Activated naive CD8-positive, alpha-beta T cell treated with anti-CD3 and anti-CD28 coated beads for 36 hours (primary cell): Measurements from ENCODE around the gene CCT4. TPM values are rescaled to one million over a fixed set of nuclear protein-coding genes. Genes with fewer than 3 reads are reported as not detected.
"Not testable (repeated sequence)": the region's sequence is repeated elsewhere in the genome, so short reads cannot be mapped to it uniquely, and the experiment has no call there.

ENCODE experiments used
- DNase-seq: peaks from one replicate; pipeline ENCODE4 v3.0.0; 2021
- H3K27ac Mint-ChIP-seq: one replicate; pipeline ENCODE4 v1.8.0; 2022; ENCODE audit warnings: mild to moderate bottlenecking, moderate library complexity, mixed read lengths
- H3K27me3 Mint-ChIP-seq: one replicate; pipeline ENCODE4 v1.8.0; 2022; ENCODE audit warnings: mild to moderate bottlenecking, mixed read lengths
- H3K36me3 Mint-ChIP-seq: one replicate; pipeline ENCODE4 v1.8.0; 2021; ENCODE audit warnings: mild to moderate bottlenecking, mixed read lengths
- H3K4me1 Mint-ChIP-seq: one replicate; pipeline ENCODE4 v1.8.0; 2021; ENCODE audit warnings: mixed read lengths
- H3K4me3 Mint-ChIP-seq: one replicate; pipeline ENCODE4 v1.8.0; 2022; ENCODE audit warnings: mild to moderate bottlenecking, moderate library complexity, mixed read lengths
- H3K9me3 Mint-ChIP-seq: one replicate; pipeline ENCODE4 v1.8.0; 2022; ENCODE audit warnings: mixed read lengths
- total RNA-seq, 2 experiments: library from RNA; stranded (reverse); gene quantifications; one replicate each; pipeline ENCODE4 v1.2.3, GENCODE V29; 2021

Gene CCT4
- total RNA-seq, 2 experiments from 2014 or later = 389 to 409 TPM

GRCh38 chr2:61900281-61900680 is 11.8 kb upstream of the CCT4 start:
- Mint-ChIP-seq H3K4me1 (peaks cover 2% of the 10 kb centered on the region), H3K4me3 (no peak overlapping the region), H3K9me3 (no peaks in the 10 kb centered on the region), H3K27me3 (no peaks in the 10 kb centered on the region), H3K36me3 (no peaks in the 10 kb centered on the region), H3K27ac (no peak overlapping the region)
- DNase-seq = no peak

GRCh38 chr2:61898810-61899209 is 10.4 kb upstream of the CCT4 start:
- no peak for DNase-seq
- Mint-ChIP-seq H3K4me3 (no peak overlapping the region), H3K27ac (no peak overlapping the region), H3K27me3 (no peaks in the 10 kb centered on the region), H3K4me1 (no peaks in the 10 kb centered on the region), H3K36me3 (no peaks in the 10 kb centered on the region), H3K9me3 (no peaks in the 10 kb centered on the region)

DNA sequence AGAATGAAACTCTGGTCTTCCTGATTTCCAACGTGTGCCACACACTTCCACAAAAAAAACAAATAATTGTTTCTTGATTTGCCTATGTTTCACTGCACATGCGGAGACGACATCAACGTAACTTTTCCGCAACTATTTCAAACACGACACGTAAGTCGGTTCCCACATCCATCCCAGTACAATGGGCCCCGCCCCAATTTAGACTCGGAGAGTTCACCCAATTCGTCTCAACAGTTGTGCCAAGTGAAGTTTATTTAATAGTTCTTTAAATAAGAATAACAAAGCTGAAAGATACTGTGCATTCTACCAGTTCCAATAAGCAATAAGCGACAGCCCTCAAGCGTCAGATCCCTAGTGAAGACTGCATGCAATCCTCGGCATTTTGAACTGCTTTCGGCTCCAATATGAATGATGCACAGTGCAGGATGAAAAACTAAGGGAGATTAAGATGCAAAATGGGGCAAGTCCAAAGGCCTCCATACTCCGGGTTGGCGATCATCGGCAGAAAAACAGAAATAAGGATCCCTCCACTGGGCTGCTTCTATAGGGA is 664 bp downstream of the CCT4 start:
- Mint-ChIP-seq H3K4me3 (peak overlapping the region; percentile 98), H3K9me3 (no peaks in the 10 kb centered on the region), H3K4me1 (peaks cover 31% of the 10 kb centered on the region), H3K36me3 (peaks cover 42% of the 10 kb centered on the region), H3K27me3 (no peaks in the 10 kb centered on the region), H3K27ac (peak overlapping the region; percentile 99)
- no peak for DNase-seq

- Mint-ChIP-seq H3K27ac (peak overlapping the region; percentile 99), H3K27me3 (no peaks in the 10 kb centered on the region), H3K9me3 (no peaks in the 10 kb centered on the region), H3K36me3 (peaks cover 43% of the 10 kb centered on the region), H3K4me3 (peak overlapping the region; percentile 98), H3K4me1 (peaks cover 30% of the 10 kb centered on the region)
- DNase-seq = peak; percentile 13
These were observed 2.4 kb downstream of the CCT4 start for GRCh38 chr2:61885896-61886603.

DNA sequence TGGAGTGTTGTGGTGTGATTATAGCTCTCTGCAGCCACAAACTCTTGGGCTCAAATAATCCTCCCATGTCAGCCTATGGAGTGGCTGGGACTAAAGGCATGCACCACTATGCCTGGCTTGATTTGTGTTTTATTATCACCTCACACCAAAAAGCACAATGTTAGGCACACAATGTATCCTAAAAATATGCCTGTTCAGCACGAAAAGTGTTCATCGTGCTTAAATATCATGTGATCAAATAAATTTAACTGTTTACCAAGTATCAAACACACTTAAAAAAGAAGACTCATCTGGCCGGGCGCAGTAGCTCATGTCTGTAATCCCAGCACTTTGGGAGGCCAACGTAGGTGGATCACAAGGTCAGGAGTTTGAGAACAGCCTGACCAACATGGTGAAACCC is 5.6 kb downstream of the CCT4 start:
- Mint-ChIP-seq H3K9me3 (no peaks in the 10 kb centered on the region), H3K27me3 (no peaks in the 10 kb centered on the region), H3K36me3 (peaks cover 49% of the 10 kb centered on the region), H3K4me1 (peaks cover 28% of the 10 kb centered on the region), H3K4me3 (no peak overlapping the region), H3K27ac (peak overlapping the region; percentile 34)
- no peak for DNase-seq

- H3K27me3 Mint-ChIP-seq, H3K9me3 Mint-ChIP-seq, H3K4me1 Mint-ChIP-seq, H3K4me3 Mint-ChIP-seq, DNase-seq: not testable (repeated sequence)
- H3K36me3 Mint-ChIP-seq = peaks cover 24% of the 10 kb centered on the region
- H3K27ac Mint-ChIP-seq = peak overlapping the region; percentile 50
These were observed 9.1 kb downstream of the CCT4 start for GRCh38 chr2:61879351-61879750.

DNA sequence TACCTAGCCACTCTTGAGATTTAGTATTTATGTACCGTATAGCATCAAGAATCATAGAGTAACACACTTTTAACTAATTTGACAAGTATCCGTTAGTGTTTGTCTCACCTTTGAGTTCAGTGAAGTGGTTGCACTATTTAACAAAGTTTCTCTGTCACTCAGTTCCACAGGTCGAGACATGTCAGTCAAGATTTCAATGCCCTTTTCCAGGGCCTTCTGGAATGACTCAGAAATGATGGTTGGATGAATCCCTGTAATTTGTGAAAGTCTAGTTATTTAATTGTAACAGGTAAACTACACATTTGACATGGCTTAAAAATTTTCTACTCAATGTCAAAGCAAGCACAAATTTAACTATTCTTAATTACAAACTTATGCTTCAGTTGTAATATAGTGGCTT is 9.7 kb downstream of the CCT4 start:
- H3K36me3 Mint-ChIP-seq = peaks cover 22% of the 10 kb centered on the region
- H3K4me1 Mint-ChIP-seq = peaks cover 7% of the 10 kb centered on the region
- no peak for DNase-seq
- H3K27me3 Mint-ChIP-seq = no peaks in the 10 kb centered on the region
- no peak overlapping the region for H3K4me3 Mint-ChIP-seq
- H3K9me3 Mint-ChIP-seq = no peaks in the 10 kb centered on the region
- H3K27ac Mint-ChIP-seq = no peak overlapping the region

GRCh38 chr2:61877571-61878245 is 10.7 kb downstream of the CCT4 start:
- Mint-ChIP-seq H3K36me3 (peaks cover 19% of the 10 kb centered on the region), H3K27me3 (no peaks in the 10 kb centered on the region), H3K4me1 (peaks cover 4% of the 10 kb centered on the region), H3K4me3 (no peak overlapping the region), H3K27ac (no peak overlapping the region), H3K9me3 (no peaks in the 10 kb centered on the region)
- no peak for DNase-seq

- H3K9me3 Mint-ChIP-seq = no peaks in the 10 kb centered on the region
- no peak overlapping the region for H3K27ac Mint-ChIP-seq
- DNase-seq = no peak
- H3K27me3 Mint-ChIP-seq = no peaks in the 10 kb centered on the region
- no peak overlapping the region for H3K4me3 Mint-ChIP-seq
- peaks cover 19% of the 10 kb centered on the region for H3K36me3 Mint-ChIP-seq
- peaks cover 4% of the 10 kb centered on the region for H3K4me1 Mint-ChIP-seq
These were observed 12.1 kb downstream of the CCT4 start for GRCh38 chr2:61876400-61876799.

- H3K36me3 Mint-ChIP-seq = peaks cover 66% of the 10 kb centered on the region
- not testable (repeated sequence) for DNase-seq, H3K4me1 Mint-ChIP-seq, H3K9me3 Mint-ChIP-seq, H3K4me3 Mint-ChIP-seq, H3K27me3 Mint-ChIP-seq, H3K27ac Mint-ChIP-seq
These were observed 21.9 kb downstream of the CCT4 start for GRCh38 chr2:61866482-61867089.

- Mint-ChIP-seq H3K27me3 (no peaks in the 10 kb centered on the region), H3K36me3 (peaks cover 66% of the 10 kb centered on the region), H3K4me1 (peaks cover 2% of the 10 kb centered on the region), H3K27ac (no peak overlapping the region), H3K9me3 (no peaks in the 10 kb centered on the region), H3K4me3 (no peak overlapping the region)
- no peak for DNase-seq
These were observed 26.4 kb downstream of the CCT4 start for GRCh38 chr2:61862085-61862484.

GRCh38 chr2:61857224-61857623 is 31.2 kb downstream of the CCT4 start:
- Mint-ChIP-seq H3K9me3 (no peaks in the 10 kb centered on the region), H3K27me3 (no peaks in the 10 kb centered on the region), H3K27ac (no peak overlapping the region), H3K36me3 (peaks cover 33% of the 10 kb centered on the region), H3K4me3 (no peak overlapping the region), H3K4me1 (peaks cover 21% of the 10 kb centered on the region)
- no peak for DNase-seq

- Mint-ChIP-seq H3K4me3 (peak overlapping the region; percentile 87), H3K9me3 (no peaks in the 10 kb centered on the region), H3K4me1 (peaks cover 21% of the 10 kb centered on the region), H3K27ac (peak overlapping the region; percentile 96), H3K27me3 (no peaks in the 10 kb centered on the region), H3K36me3 (peaks cover 22% of the 10 kb centered on the region)
- DNase-seq = no peak
These were observed 33.2 kb downstream of the CCT4 start for GRCh38 chr2:61855318-61855613.

GRCh38 chr2:61854564-61855317 is 33.7 kb downstream of the CCT4 start:
- H3K9me3 Mint-ChIP-seq = no peaks in the 10 kb centered on the region
- H3K4me1 Mint-ChIP-seq = peaks cover 21% of the 10 kb centered on the region
- no peaks in the 10 kb centered on the region for H3K27me3 Mint-ChIP-seq
- peak overlapping the region; percentile 96 for H3K27ac Mint-ChIP-seq
- no peak for DNase-seq
- H3K36me3 Mint-ChIP-seq = peaks cover 18% of the 10 kb centered on the region
- H3K4me3 Mint-ChIP-seq = peak overlapping the region; percentile 87
